GM12872 (cell line): ENCODE data around the gene ACAT2.
A peak's percentile ranks its signal among the peaks of the same experiment; 100 is the strongest.

ENCODE experiments used
- TF ChIP-seq, protein P1 (sequence below): IDR thresholded peaks from 3 replicates; pipeline ENCODE4 v1.5.1; 2011; ENCODE audit warnings: low read depth, mild to moderate bottlenecking, low read length, moderate library complexity; ENCODE audit not compliant: insufficient read depth

ACAT2 gene

DNA sequence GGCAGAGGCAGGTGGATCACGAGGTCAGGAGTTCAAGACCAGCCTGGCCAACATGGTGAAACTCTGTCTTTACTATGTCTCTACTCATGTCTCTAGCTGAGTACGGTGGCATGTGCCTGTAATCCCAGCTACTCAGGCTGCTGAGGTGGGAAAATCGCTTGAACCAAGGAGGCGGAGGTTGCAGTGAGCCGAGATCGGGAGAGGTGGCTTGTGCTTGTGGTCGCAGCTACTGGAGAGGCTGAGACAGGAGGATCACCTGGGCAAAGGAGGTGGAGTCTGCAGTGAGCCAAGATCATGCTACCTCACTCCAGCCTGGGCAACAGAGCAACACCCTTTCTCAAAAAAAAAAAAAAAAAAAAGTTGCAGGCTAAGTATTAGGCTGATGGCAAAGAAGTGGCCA is 42.6 kb upstream of the ACAT2 start:
- TF ChIP-seq, protein P1, sequence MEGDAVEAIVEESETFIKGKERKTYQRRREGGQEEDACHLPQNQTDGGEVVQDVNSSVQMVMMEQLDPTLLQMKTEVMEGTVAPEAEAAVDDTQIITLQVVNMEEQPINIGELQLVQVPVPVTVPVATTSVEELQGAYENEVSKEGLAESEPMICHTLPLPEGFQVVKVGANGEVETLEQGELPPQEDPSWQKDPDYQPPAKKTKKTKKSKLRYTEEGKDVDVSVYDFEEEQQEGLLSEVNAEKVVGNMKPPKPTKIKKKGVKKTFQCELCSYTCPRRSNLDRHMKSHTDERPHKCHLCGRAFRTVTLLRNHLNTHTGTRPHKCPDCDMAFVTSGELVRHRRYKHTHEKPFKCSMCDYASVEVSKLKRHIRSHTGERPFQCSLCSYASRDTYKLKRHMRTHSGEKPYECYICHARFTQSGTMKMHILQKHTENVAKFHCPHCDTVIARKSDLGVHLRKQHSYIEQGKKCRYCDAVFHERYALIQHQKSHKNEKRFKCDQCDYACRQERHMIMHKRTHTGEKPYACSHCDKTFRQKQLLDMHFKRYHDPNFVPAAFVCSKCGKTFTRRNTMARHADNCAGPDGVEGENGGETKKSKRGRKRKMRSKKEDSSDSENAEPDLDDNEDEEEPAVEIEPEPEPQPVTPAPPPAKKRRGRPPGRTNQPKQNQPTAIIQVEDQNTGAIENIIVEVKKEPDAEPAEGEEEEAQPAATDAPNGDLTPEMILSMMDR, result no peak

DNA sequence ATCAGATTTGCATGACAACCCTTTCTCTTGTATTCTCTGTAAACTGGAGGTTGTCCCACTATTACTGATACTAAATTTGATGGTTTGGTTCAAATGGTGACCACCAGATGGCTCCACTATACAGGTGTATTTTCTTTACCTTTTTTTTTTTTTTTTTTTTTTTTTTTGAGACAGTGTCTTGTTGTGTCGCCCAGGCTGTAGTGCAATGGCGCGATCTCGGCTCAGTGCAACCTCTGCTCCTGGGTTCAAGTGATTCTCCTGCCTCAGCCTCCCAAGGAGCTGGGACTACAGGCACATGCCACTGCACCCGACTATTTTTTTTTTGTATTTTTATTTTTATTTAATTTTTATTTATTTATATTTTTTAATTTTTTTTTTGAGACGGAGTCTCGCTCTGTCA is 41.1 kb upstream of the ACAT2 start:
- TF ChIP-seq, protein P1, result peak; percentile 35; the same call in 2 of the 3 replicates

DNA sequence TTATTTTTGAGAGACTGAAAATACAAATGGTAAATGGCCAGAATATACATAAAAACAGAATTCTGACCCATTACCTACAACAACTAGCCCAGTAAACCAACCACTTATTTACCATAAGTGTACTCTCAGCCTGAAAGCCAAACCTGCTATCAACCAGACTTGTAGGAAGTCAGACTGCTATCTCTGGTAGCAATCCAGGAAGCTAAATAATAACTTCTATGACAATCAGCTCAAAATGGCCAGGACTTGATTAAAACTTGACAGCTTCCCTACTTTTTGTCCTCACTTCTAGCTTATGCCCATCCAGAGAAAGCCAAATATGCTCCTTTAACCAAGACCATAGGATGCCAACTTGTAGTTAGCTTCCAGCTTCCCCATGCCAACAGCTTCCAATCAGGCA is 39.2 kb upstream of the ACAT2 start:
- TF ChIP-seq, protein P1, result no peak

GRCh38 chr6:159723259-159723658 is 38.6 kb upstream of the ACAT2 start:
- TF ChIP-seq, protein P1, result no peak

GRCh38 chr6:159724778-159725177 is 37.1 kb upstream of the ACAT2 start:
- TF ChIP-seq, protein P1, result no peak

DNA sequence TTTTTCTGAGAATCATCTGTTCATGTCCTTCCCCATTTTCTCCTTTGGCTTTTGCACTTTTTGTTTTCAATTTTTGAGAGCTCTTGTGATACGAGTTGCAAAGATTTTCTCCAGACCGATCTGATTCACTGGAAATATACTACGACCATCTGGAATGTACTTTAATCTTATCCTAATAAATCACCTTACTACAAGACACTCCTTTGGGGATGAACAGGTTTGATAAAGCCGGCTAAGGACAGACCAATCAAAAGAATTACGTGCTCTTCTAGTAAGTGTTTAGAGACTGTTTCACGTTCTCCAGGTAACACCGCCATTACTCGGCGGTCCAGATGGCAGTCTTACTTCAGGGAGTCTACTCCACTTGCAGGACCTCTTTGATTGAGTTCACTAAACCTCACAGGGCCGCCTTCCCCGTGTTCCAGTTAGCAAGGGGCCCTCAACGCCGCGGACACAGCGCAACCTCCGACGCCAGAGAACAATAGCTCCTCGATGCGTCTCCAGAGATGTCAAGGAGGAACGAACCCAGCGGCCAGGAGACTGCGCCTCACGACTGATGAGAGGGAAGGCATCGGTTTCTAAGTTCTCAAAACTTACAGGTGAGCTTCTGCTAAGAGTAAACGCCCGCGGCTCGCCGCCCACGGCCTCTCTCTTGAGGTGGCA is 35.5 kb upstream of the ACAT2 start:
- TF ChIP-seq, protein P1, result no peak

- TF ChIP-seq, protein P1, result no peak
Measured at GRCh38 chr6:159726918-159727716, 34.7 kb upstream of the ACAT2 start, which contains the start of gene WTAP. Gene WTAP, plus strand, starts transcription at chr6:159727506. Its CDS starts 8,760 bp downstream, at chr6:159736266.
